ENCODE measurements around the gene ADD2.
"Not testable (repeated sequence)": the region's sequence is repeated elsewhere in the genome, so short reads cannot be mapped to it uniquely, and the experiment has no call there.

ADD2 gene

DNA sequence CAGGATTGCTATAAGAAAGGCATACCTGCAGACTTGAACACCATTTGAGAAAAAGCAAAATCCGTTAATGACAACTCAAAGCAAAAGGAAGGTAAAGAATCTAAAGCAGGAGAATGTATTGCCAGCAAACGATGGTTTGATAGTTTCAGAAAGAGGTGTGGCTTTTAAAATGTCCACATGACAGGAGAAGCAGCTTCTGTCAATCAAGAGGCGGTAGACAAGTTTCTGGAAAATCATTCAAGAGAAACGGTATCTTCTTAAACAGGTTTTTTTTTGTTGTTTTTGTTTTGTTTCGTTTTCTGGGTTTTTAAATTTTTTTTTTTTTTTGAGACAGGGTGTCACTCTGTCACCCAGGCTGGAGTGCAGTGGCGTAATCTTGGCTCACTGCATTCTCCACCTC is 38.6 kb upstream of the ADD2 start:
- TF ChIP-seq, protein P1, sequence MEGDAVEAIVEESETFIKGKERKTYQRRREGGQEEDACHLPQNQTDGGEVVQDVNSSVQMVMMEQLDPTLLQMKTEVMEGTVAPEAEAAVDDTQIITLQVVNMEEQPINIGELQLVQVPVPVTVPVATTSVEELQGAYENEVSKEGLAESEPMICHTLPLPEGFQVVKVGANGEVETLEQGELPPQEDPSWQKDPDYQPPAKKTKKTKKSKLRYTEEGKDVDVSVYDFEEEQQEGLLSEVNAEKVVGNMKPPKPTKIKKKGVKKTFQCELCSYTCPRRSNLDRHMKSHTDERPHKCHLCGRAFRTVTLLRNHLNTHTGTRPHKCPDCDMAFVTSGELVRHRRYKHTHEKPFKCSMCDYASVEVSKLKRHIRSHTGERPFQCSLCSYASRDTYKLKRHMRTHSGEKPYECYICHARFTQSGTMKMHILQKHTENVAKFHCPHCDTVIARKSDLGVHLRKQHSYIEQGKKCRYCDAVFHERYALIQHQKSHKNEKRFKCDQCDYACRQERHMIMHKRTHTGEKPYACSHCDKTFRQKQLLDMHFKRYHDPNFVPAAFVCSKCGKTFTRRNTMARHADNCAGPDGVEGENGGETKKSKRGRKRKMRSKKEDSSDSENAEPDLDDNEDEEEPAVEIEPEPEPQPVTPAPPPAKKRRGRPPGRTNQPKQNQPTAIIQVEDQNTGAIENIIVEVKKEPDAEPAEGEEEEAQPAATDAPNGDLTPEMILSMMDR (conservative IDR thresholded peaks at IDR 0.05; ENCODE audit: low read length) = no peak
- DNase-seq (ENCODE audit: low read depth) = no peak
- H3K4me3 ChIP-seq (ENCODE audit: low read length) = no peak overlapping the region

DNA sequence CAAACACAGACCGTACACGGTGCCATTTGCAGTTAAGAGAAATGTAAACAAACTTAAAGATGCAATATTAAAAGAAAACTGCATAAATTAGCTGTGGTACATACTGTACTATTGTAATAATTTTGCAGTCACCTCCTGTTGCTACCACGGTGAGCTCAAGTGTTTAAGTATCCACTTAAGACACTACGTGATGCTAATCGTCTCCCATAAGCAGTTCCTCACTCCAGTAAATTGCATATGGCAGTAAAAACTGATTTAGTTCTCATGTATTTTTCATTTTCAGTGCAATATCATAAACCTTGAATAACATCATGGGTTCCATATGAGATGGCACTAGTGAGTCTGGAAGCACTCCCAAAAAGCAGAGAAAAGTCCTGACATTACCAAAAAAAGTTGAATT is 38.0 kb upstream of the ADD2 start:
- no peak overlapping the region for H3K4me3 ChIP-seq (ENCODE audit: low read length)
- TF ChIP-seq, protein P1 (conservative IDR thresholded peaks at IDR 0.05; ENCODE audit: low read length) = no peak
- DNase-seq (ENCODE audit: low read depth) = no peak

DNA sequence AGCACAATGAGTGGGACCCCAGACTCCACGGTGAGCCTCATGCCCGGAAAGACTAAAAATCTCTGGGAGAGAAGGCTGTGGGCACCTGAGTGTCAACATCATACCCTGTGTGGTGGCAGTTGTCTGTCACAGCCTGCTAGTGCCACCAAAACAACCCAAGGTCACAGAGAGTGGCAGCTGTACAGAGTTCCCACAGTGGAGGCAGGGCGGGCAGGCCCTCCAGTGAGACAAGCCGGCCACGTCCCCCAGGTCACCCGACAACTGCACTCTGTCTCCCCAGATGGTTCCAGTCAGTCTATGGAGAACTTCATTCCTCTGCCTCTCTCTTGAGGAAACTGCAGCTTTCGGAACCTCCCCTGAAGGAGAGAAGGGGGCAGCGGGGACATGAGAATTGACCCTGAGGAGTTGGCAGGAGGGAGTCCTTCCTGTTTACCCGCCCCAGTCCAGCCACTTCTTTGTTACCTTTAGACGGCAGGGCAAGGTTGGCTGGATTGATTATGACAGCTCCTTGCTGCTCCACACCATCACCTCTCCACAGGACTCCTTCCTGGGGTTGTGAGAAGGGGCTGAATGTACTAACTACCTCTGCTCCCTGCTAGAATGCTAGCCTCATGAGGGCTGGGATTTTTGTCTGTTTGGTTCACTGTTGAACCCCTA is 33.7 kb upstream of the ADD2 start:
- TF ChIP-seq, protein P1 (conservative IDR thresholded peaks at IDR 0.05; ENCODE audit: low read length) = no peak
- DNase-seq (ENCODE audit: low read depth) = no peak
- H3K4me3 ChIP-seq (ENCODE audit: low read length) = no peak overlapping the region

DNA sequence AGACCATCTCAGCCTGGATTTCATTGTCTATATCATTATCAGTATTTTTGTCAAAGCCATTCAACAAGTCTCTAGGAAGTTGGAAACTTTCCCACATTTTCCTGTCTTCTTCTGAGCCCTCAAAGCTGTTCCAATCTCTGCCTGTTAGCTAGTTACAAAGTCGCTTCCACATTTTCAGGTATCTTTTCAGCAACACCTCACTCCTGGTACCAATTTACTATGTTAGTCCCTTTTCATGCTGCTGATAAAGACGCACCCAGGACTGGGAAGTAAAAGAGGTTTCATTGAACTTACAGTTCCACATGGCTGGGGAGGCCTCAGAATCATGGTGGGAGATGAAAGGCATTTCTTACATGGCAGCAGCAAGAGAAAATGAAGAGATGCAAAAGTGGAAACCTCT is 31.7 kb upstream of the ADD2 start:
- TF ChIP-seq, protein P1 (conservative IDR thresholded peaks at IDR 0.05; ENCODE audit: low read length) = no peak
- DNase-seq (ENCODE audit: low read depth) = no peak
- no peak overlapping the region for H3K4me3 ChIP-seq (ENCODE audit: low read length)

DNA sequence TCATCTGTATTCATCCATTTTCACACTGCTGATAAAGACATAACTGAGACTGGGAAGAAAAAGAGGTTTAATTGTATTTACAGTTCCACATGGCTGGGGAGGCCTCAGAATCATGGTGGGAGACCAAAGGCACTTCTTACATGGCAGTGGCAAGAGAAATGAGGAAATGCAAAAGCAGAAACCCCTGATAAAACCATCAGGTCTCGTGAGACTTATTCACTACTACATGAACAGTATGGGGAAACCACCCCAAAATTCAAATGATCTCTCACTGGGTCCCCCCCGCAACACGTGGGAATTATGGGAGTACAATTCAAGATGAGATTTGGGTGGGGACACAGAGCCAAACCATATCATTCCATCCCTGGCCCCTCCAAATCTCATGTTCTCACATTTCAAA is 30.0 kb upstream of the ADD2 start:
- not testable (repeated sequence) for DNase-seq (ENCODE audit: low read depth); H3K4me3 ChIP-seq (ENCODE audit: low read length)

DNA sequence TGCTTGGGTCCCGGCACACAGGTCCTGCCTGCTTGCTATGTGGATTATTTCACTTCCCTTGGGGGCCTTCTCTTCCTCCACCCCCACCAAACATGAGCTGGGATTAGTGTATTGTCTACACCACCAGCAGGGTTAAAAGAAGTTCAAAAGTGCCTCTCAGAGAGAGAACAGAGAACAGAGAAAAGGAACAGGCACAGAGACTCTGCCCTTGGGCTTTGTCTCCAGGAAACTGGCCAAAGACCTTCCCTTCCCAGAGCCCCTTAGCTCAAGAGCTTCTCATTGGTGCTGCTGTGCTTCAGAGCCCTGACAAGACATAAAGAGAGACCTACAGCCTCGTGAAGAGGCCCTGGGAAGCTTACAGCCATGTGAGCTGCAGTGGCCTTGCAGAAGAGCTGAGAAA is 29.5 kb upstream of the ADD2 start:
- TF ChIP-seq, protein P1 (conservative IDR thresholded peaks at IDR 0.05; ENCODE audit: low read length) = no peak
- no peak for DNase-seq (ENCODE audit: low read depth)
- H3K4me3 ChIP-seq (ENCODE audit: low read length) = no peak overlapping the region

DNA sequence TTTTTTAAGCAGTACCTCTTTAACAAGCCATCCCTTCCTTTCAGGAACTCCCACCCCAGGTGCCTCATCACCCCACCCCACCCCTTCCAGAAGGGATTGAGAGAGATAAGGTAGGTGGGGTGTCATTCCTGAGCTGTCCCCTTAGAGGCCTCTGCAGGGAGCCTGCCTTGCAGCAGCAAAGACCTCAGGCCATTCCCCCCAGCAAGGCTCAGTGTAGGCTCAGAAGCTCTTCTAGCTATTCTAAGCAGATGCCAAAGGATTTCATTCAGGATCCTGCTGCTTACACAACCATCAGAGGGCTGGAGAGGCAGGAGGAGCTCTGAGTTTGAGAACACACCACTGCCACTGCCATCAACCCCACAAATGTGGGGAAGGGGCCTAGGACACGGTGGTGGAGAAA is 28.3 kb upstream of the ADD2 start:
- no peak overlapping the region for H3K4me3 ChIP-seq (ENCODE audit: low read length)
- TF ChIP-seq, protein P1 (conservative IDR thresholded peaks at IDR 0.05; ENCODE audit: low read length) = no peak
- no peak for DNase-seq (ENCODE audit: low read depth)

Measured in AG10803 (cell line).